Measurements from ENCODE around the gene TSNAXIP1. TPM values are rescaled to one million over a fixed set of nuclear protein-coding genes. Genes with fewer than 3 reads are reported as not detected.

TSNAXIP1 gene
- total RNA-seq, 6 donors from 2014 or later = 0.66 to 13.1 (median 4.4) TPM

- peak in 1 of 2 donors; percentile 38 for ATAC-seq (ENCODE audit: low FRiP score in 2 of 2)
- Histone ChIP-seq H3K27me3 (no peaks in the 10 kb centered on the region), H3K4me3 (no peak overlapping the region), H3K9me3 (no peaks in the 10 kb centered on the region), H3K27ac (peak overlapping the region in 2 of 4 donors; percentile 4 to 5), H3K4me1 (peaks cover 17 to 27% (median 18%) of the 10 kb centered on the region in 4 donors), H3K36me3 (peaks cover 0 to 21% (median 0%) of the 10 kb centered on the region in 4 donors)
- 64 to 72% methylated on average over 3 to 5 of the region's 6 CpGs for WGBS, 2 donors
- TF ChIP-seq POLR2A (IDR thresholded peaks at IDR 0.05) (no peak), EP300 (IDR thresholded peaks at IDR 0.05) (no peak), POLR2AphosphoS5 (IDR thresholded peaks at IDR 0.05) (no peak), CTCF (IDR thresholded peaks at IDR 0.05) (no peak)
- no peak for DNase-seq
Observed at GRCh38 chr16:67773569-67774456, 32.9 kb upstream of the TSNAXIP1 start.

- TF ChIP-seq EP300 (IDR thresholded peaks at IDR 0.05) (no peak), POLR2AphosphoS5 (IDR thresholded peaks at IDR 0.05) (no peak), CTCF (IDR thresholded peaks at IDR 0.05) (no peak), POLR2A (IDR thresholded peaks at IDR 0.05) (no peak)
- WGBS, 2 donors = 84 to 92% methylated on average over 2 to 3 of the region's 3 CpGs
- no peak for DNase-seq
- Histone ChIP-seq H3K27ac (no peak overlapping the region), H3K4me1 (peaks cover 17 to 30% (median 18%) of the 10 kb centered on the region in 4 donors), H3K9me3 (no peaks in the 10 kb centered on the region), H3K4me3 (no peak overlapping the region), H3K36me3 (peaks cover 0 to 18% (median 0%) of the 10 kb centered on the region in 4 donors), H3K27me3 (no peaks in the 10 kb centered on the region)
- ATAC-seq (ENCODE audit: low FRiP score in 2 of 2) = peak in 1 of 2 donors; percentile 7
Observed at GRCh38 chr16:67774457-67774853, 32.2 kb upstream of the TSNAXIP1 start.

GRCh38 chr16:67775273-67775672 lies 31.4 kb upstream of the TSNAXIP1 start:
- Histone ChIP-seq H3K4me3 (no peak overlapping the region), H3K4me1 (peaks cover 17 to 35% (median 22%) of the 10 kb centered on the region in 4 donors), H3K27me3 (no peaks in the 10 kb centered on the region), H3K27ac (no peak overlapping the region), H3K9me3 (no peaks in the 10 kb centered on the region), H3K36me3 (peaks cover 0 to 14% (median 0%) of the 10 kb centered on the region in 4 donors)
- no peak for ATAC-seq (ENCODE audit: low FRiP score in 2 of 2)
- 94 to 95% methylated on average over 6 of the region's 6 CpGs for WGBS, 2 donors
- no peak for TF ChIP-seq POLR2A (IDR thresholded peaks at IDR 0.05)
- no peak for TF ChIP-seq CTCF (IDR thresholded peaks at IDR 0.05)
- TF ChIP-seq EP300 (IDR thresholded peaks at IDR 0.05) = no peak
- no peak for TF ChIP-seq POLR2AphosphoS5 (IDR thresholded peaks at IDR 0.05)
- DNase-seq = no peak

- WGBS, 2 donors = 60 to 65% methylated on average over 5 of the region's 5 CpGs
- TF ChIP-seq CTCF (IDR thresholded peaks at IDR 0.05) = no peak
- no peak for TF ChIP-seq POLR2A (IDR thresholded peaks at IDR 0.05)
- no peak for TF ChIP-seq EP300 (IDR thresholded peaks at IDR 0.05)
- no peak for TF ChIP-seq POLR2AphosphoS5 (IDR thresholded peaks at IDR 0.05)
- Histone ChIP-seq H3K4me3 (no peak overlapping the region), H3K27ac (no peak overlapping the region), H3K27me3 (no peaks in the 10 kb centered on the region), H3K9me3 (no peaks in the 10 kb centered on the region), H3K36me3 (no peaks in the 10 kb centered on the region), H3K4me1 (peaks cover 0 to 43% (median 22%) of the 10 kb centered on the region in 4 donors)
- ATAC-seq (ENCODE audit: low FRiP score in 2 of 2) (no peak), DNase-seq (no peak)
Observed at GRCh38 chr16:67779256-67780014, 27.3 kb upstream of the TSNAXIP1 start.

All from upper lobe of left lung (tissue), 6 donors.